ENCODE measurements around the gene MAPK11.

Gene MAPK11

DNA sequence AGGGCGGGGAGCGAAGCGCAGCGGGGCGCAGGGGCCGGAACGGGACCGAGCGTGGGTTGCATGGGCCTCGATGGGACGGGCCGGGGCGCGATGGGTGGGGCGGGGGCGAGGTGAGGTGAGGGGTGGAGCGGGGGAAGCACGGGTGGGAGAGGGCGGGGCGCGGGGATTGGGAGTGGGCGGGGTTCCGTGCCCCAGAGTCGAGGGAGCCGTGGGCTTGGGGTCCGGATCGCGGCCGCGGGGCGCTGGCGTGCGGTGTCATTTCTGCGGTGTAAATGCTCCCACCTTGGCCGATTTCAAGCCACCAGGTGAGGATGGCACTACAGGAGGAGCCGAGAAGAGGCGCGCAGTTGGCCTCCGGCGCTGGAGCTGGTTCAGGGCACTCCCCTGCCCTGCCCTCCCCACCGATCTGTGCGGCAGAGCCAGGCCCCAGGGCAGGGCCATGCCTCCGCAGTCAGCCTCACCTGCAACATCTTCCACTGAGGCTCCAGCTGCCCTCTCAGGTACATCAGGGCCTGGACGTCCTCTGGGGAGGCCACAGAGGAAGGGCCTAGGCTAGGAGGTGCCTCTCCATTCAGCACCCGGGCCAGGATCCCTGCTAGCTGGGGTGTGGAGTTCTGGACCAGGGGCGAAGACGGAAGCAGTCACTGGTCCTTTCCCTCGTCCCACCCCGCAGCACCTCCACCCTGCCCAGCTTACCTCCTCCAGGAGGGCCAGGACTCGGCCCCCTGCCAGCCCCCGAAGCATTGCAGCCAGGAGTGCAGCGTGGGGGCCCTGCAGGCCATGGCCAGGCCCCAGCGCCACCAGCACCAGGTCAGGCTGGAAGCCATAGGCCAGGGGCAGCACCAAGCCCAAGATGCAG is 24.7 kb downstream of the MAPK11 start:
- TF ChIP-seq ZNF565 (CRISPR knock-in tag; conservative IDR thresholded peaks at IDR 0.05; ENCODE audit: low read depth) (no peak), SNAI2 (CRISPR knock-in tag; IDR thresholded peaks at IDR 0.05) (no peak), ZFP3 (CRISPR knock-in tag; IDR thresholded peaks at IDR 0.05) (no peak), TCF4 (CRISPR knock-in tag; IDR thresholded peaks at IDR 0.05; ENCODE audit: borderline replicate concordance) (no peak), RARB (CRISPR knock-in tag; IDR thresholded peaks at IDR 0.05) (no peak), OSR1 (CRISPR knock-in tag; IDR thresholded peaks at IDR 0.05) (no peak), ISL1 (CRISPR knock-in tag; IDR thresholded peaks at IDR 0.05) (no peak), BACH2 (CRISPR knock-in tag; IDR thresholded peaks at IDR 0.05; ENCODE audit: borderline replicate concordance) (no peak), ARNTL (CRISPR knock-in tag; IDR thresholded peaks at IDR 0.05; ENCODE audit: borderline replicate concordance, low read depth) (no peak)
- TF ChIP-seq, protein P1, sequence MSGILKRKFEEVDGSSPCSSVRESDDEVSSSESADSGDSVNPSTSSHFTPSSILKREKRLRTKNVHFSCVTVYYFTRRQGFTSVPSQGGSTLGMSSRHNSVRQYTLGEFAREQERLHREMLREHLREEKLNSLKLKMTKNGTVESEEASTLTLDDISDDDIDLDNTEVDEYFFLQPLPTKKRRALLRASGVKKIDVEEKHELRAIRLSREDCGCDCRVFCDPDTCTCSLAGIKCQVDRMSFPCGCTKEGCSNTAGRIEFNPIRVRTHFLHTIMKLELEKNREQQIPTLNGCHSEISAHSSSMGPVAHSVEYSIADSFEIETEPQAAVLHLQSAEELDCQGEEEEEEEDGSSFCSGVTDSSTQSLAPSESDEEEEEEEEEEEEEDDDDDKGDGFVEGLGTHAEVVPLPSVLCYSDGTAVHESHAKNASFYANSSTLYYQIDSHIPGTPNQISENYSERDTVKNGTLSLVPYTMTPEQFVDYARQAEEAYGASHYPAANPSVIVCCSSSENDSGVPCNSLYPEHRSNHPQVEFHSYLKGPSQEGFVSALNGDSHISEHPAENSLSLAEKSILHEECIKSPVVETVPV (CRISPR knock-in tag; IDR thresholded peaks at IDR 0.05): no peak
- ATAC-seq: peak; percentile 8

DNA sequence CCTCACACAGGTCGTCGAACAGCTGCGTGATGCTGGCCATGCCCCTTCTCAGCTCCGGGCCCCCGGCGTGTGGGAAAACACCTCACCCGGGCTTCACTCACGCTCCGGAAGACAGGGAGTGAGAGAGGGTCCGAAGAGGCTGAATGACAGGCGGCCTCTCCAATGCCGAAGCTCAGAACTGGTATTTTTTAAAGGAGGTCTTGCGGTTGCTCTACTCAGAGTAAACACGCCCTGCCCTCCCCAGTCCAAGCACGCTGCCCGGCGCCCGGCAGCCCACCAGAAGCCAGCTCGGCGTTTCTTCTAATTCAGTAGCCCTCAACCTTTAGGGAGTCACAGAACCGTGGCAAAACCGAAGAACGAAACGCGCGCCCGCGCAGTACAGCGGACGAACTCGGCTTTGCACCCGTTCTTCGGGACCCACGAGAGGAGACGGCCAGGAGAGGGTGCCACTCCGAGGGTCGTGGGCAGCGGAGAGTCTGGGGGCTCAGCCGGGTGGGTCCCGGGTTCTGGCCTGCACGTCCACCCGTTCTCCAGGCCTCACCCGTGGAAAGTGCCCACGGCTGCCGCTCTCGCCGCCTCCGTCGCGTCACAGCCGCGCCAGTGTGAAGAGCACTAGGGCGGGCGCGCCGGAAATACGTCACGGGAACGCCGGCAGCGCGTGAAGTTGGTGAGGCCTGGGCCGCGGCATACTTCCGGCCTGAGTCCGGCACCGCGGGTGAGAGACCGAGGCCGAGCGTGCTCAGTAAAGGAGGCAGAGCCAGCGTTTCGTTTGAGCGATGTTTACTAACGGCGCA is 25.6 kb downstream of the MAPK11 start, which contains the start of gene TUBGCP6:
TSS of gene TUBGCP6 (minus strand) at position 604 of the 794 bp plus-strand sequence. CDS start at position 40, 564 bp downstream.
- peak; percentile 79 for ATAC-seq

DNA sequence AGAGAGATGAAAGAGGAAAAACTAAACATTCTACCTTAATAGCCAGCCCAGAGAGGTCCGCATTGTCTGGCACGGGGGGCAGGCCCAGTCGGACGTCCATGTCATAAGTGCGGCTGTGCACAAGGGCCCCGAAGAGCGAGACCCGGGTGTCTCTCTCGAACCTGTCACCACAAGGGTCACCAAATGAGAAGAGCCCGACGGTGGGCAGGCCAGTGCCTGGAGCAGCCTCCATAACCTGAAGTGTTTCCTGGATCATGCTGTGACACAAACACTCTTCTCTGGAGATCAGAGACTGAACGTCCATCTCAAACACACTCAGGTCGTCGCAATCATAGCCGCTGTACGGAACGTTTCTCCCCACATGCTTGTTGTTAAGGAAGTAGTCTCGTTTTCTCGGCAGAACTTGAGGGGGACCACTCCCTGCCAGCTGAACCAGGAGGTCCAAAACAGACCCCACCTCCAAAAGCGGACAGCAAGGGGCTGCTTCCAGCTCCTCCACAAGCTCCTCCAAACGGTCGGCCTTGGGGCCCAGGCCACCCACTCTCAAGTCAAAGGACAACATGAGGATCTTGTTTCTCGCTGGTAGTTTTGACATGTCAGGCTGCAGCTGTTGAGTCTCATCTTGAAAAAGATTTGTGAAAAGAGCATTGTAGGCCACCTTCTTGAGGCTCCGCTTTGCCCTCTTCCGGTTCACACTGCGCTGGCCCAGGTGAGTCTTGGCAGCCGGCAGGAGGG is 26.3 kb downstream of the MAPK11 start:
- TF ChIP-seq ZFP3 (CRISPR knock-in tag; IDR thresholded peaks at IDR 0.05) (no peak), ZFP30 (CRISPR knock-in tag; IDR thresholded peaks at IDR 0.05) (no peak), ZNF8 (CRISPR knock-in tag; IDR thresholded peaks at IDR 0.05) (no peak), RARB (CRISPR knock-in tag; IDR thresholded peaks at IDR 0.05) (no peak), TCF4 (CRISPR knock-in tag; IDR thresholded peaks at IDR 0.05; ENCODE audit: borderline replicate concordance) (no peak), TOX (CRISPR knock-in tag; IDR thresholded peaks at IDR 0.05; ENCODE audit: borderline replicate concordance) (no peak), SNAI2 (CRISPR knock-in tag; IDR thresholded peaks at IDR 0.05) (no peak), ISL1 (CRISPR knock-in tag; IDR thresholded peaks at IDR 0.05) (no peak), OSR1 (CRISPR knock-in tag; IDR thresholded peaks at IDR 0.05) (no peak), GLIS3 (CRISPR knock-in tag; IDR thresholded peaks at IDR 0.05) (no peak), PPARA (CRISPR knock-in tag; IDR thresholded peaks at IDR 0.05; ENCODE audit: borderline replicate concordance) (no peak), ARNTL (CRISPR knock-in tag; IDR thresholded peaks at IDR 0.05; ENCODE audit: borderline replicate concordance, low read depth) (no peak), ZC3H10 (CRISPR knock-in tag; IDR thresholded peaks at IDR 0.05) (no peak), BACH2 (CRISPR knock-in tag; IDR thresholded peaks at IDR 0.05; ENCODE audit: borderline replicate concordance) (no peak), ESRRG (CRISPR knock-in tag; IDR thresholded peaks at IDR 0.05) (no peak), CSDC2 (CRISPR knock-in tag; IDR thresholded peaks at IDR 0.05) (no peak)
- TF ChIP-seq, protein P1 (CRISPR knock-in tag; IDR thresholded peaks at IDR 0.05): no peak
- TF ChIP-seq, protein P2, sequence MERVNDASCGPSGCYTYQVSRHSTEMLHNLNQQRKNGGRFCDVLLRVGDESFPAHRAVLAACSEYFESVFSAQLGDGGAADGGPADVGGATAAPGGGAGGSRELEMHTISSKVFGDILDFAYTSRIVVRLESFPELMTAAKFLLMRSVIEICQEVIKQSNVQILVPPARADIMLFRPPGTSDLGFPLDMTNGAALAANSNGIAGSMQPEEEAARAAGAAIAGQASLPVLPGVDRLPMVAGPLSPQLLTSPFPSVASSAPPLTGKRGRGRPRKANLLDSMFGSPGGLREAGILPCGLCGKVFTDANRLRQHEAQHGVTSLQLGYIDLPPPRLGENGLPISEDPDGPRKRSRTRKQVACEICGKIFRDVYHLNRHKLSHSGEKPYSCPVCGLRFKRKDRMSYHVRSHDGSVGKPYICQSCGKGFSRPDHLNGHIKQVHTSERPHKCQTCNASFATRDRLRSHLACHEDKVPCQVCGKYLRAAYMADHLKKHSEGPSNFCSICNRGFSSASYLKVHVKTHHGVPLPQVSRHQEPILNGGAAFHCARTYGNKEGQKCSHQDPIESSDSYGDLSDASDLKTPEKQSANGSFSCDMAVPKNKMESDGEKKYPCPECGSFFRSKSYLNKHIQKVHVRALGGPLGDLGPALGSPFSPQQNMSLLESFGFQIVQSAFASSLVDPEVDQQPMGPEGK (CRISPR knock-in tag; IDR thresholded peaks at IDR 0.05; ENCODE audit: borderline replicate concordance): no peak
- TF ChIP-seq, protein P3, sequence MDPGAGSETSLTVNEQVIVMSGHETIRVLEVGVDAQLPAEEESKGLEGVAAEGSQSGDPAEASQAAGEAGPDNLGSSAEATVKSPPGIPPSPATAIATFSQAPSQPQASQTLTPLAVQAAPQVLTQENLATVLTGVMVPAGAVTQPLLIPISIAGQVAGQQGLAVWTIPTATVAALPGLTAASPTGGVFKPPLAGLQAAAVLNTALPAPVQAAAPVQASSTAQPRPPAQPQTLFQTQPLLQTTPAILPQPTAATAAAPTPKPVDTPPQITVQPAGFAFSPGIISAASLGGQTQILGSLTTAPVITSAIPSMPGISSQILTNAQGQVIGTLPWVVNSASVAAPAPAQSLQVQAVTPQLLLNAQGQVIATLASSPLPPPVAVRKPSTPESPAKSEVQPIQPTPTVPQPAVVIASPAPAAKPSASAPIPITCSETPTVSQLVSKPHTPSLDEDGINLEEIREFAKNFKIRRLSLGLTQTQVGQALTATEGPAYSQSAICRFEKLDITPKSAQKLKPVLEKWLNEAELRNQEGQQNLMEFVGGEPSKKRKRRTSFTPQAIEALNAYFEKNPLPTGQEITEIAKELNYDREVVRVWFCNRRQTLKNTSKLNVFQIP (CRISPR knock-in tag; IDR thresholded peaks at IDR 0.05; ENCODE audit: borderline replicate concordance, low read depth): no peak
- TF ChIP-seq, protein P4, sequence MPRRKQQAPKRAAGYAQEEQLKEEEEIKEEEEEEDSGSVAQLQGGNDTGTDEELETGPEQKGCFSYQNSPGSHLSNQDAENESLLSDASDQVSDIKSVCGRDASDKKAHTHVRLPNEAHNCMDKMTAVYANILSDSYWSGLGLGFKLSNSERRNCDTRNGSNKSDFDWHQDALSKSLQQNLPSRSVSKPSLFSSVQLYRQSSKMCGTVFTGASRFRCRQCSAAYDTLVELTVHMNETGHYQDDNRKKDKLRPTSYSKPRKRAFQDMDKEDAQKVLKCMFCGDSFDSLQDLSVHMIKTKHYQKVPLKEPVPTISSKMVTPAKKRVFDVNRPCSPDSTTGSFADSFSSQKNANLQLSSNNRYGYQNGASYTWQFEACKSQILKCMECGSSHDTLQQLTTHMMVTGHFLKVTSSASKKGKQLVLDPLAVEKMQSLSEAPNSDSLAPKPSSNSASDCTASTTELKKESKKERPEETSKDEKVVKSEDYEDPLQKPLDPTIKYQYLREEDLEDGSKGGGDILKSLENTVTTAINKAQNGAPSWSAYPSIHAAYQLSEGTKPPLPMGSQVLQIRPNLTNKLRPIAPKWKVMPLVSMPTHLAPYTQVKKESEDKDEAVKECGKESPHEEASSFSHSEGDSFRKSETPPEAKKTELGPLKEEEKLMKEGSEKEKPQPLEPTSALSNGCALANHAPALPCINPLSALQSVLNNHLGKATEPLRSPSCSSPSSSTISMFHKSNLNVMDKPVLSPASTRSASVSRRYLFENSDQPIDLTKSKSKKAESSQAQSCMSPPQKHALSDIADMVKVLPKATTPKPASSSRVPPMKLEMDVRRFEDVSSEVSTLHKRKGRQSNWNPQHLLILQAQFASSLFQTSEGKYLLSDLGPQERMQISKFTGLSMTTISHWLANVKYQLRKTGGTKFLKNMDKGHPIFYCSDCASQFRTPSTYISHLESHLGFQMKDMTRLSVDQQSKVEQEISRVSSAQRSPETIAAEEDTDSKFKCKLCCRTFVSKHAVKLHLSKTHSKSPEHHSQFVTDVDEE (CRISPR knock-in tag; IDR thresholded peaks at IDR 0.05): no peak
- no peak; the same call in 1 of the 3 replicates for ATAC-seq

More for the DNA sequence above, 25.6 kb downstream of the MAPK11 start, which contains the start of gene TUBGCP6:
- TF ChIP-seq ZC3H10 (CRISPR knock-in tag; IDR thresholded peaks at IDR 0.05) (peak; percentile 10; the same call in 1 of the 2 replicates), TOX (CRISPR knock-in tag; IDR thresholded peaks at IDR 0.05; ENCODE audit: borderline replicate concordance) (no peak)

Data from SK-N-SH treated with all-trans-retinoic acid at 6 μM for 48 hours (cell line).